Lung (tissue), 12 donors: ENCODE results near the gene SEMA5A. TPM values are rescaled to one million over a fixed set of nuclear protein-coding genes. Genes with fewer than 3 reads are reported as not detected.

ENCODE experiments used
- ATAC-seq: fragments of 200-7000 bp; cut with Tn5 transposase; one replicate; pipeline ENCODE4 v1.9.1; 2020; ENCODE audit warnings: moderate number of reproducible peaks; ENCODE audit not compliant: insufficient read depth, low FRiP score
- DNase-seq, 3 donors: peaks; one replicate each; pipeline ENCODE4 v3.0.0-alpha.2; 2013 to 2017
- H3K27ac ChIP-seq, 2 donors: one replicate each; pipeline ENCODE4 v1.5.1; 2013; ENCODE audit warnings: mild to moderate bottlenecking in 2 of 2, moderate library complexity in 2 of 2, control low read depth in 1 of 2, inconsistent platforms in 1 of 2, low read depth in 1 of 2, low read length in 1 of 2
- H3K27me3 ChIP-seq, 3 donors: one replicate each; pipeline ENCODE4 v1.5.1; 2013; ENCODE audit warnings: low read length in 2 of 3; ENCODE audit not compliant: control insufficient read depth in 3 of 3, insufficient read depth in 3 of 3
- H3K36me3 ChIP-seq, 4 donors: one replicate each; pipeline ENCODE4 v1.5.1; 2013; ENCODE audit warnings: low read length in 4 of 4, mild to moderate bottlenecking in 1 of 4, moderate library complexity in 1 of 4; ENCODE audit not compliant: control insufficient read depth in 4 of 4, insufficient read depth in 4 of 4
- H3K4me1 ChIP-seq, 5 donors: one replicate each; pipeline ENCODE4 v1.5.1; 2013; ENCODE audit warnings: low read length in 5 of 5, mild to moderate bottlenecking in 2 of 5, moderate library complexity in 1 of 5; ENCODE audit not compliant: control insufficient read depth in 5 of 5, insufficient read depth in 5 of 5
- H3K4me3 ChIP-seq: one replicate; pipeline ENCODE4 v1.5.1; 2013; ENCODE audit warnings: mild to moderate bottlenecking, control low read depth, moderate library complexity
- H3K9ac ChIP-seq, 2 donors: one replicate each; pipeline ENCODE4 v1.5.1; 2013; ENCODE audit warnings: low read length in 2 of 2, control low read depth in 1 of 2; ENCODE audit not compliant: insufficient read depth in 1 of 2
- H3K9me3 ChIP-seq, 4 donors: one replicate each; pipeline ENCODE4 v1.5.1; 2013; ENCODE audit warnings: low read length in 3 of 4, mild to moderate bottlenecking in 1 of 4, moderate library complexity in 1 of 4; ENCODE audit not compliant: control insufficient read depth in 4 of 4, insufficient read depth in 3 of 4
- WGBS, 2 donors: extraction: QIAGEN DNeasy Blood & Tissue Kit; methylation state at CpG; one replicate each; pipeline ENCODE4 v1.1.7; 2013; 5-methylcytosine and 5-hydroxymethylcytosine counted together
- polyA plus RNA-seq, 2 donors: library from polyadenylated mRNA; stranded (reverse); fragments of 200-250 nt; gene quantifications; one replicate each; pipeline ENCODE4 v1.2.1, GENCODE V29; 2013
- total RNA-seq, 2 donors: library from RNA; depleted of rRNA in 1 of 2; stranded (reverse); fragments of >200 nt in 1 of 2; gene quantifications; one replicate each; pipeline ENCODE4 v1.2.1, GENCODE V29; 2014 to 2021
- TF ChIP-seq, protein P1 (sequence below): IDR thresholded peaks from 2 replicates; pipeline ENCODE4 v1.5.1; 2012; ENCODE audit warnings: mild to moderate bottlenecking; ENCODE audit errors: control extremely low read depth, extremely low read depth
- donor health status: control.
- donor health status: control.
- donor health status: Bipolar disorder and iron deficiency.
- donor health status: healthy.
- donor health status: DM: yes; HTN: yes; CAD: no.

SEMA5A gene
- total and polyA plus RNA-seq, 4 donors = 3.1 to 44.9 (median 13.7) TPM

DNA sequence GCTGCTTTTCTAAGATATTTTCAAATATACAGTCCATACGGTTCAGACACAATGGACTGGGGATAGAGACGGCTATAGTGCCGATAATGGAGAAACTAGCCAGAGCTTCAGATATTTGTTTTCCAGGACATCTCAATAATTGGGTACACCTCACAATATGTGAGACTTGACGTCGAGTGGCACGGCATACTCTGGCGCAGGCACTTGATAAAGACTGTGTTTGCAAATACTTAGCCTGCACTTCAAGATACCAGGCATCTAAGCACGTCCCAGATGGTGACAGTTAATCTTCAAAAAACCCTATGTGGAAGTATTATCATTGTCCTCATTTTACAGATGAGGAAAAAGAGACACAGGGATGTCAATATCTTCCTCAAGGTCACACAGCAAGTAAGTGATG, 48.5 kb downstream of the SEMA5A start:
- Histone ChIP-seq H3K9ac (no peak overlapping the region), H3K27me3 (no peaks in the 10 kb centered on the region), H3K4me1 (peaks cover 0 to 11% (median 6%) of the 10 kb centered on the region in 5 donors), H3K27ac (no peak overlapping the region), H3K9me3 (peaks cover 0 to under 1% (median 0%) of the 10 kb centered on the region in 4 donors), H3K36me3 (no peaks in the 10 kb centered on the region), H3K4me3 (no peak overlapping the region)
- TF ChIP-seq, protein P1, sequence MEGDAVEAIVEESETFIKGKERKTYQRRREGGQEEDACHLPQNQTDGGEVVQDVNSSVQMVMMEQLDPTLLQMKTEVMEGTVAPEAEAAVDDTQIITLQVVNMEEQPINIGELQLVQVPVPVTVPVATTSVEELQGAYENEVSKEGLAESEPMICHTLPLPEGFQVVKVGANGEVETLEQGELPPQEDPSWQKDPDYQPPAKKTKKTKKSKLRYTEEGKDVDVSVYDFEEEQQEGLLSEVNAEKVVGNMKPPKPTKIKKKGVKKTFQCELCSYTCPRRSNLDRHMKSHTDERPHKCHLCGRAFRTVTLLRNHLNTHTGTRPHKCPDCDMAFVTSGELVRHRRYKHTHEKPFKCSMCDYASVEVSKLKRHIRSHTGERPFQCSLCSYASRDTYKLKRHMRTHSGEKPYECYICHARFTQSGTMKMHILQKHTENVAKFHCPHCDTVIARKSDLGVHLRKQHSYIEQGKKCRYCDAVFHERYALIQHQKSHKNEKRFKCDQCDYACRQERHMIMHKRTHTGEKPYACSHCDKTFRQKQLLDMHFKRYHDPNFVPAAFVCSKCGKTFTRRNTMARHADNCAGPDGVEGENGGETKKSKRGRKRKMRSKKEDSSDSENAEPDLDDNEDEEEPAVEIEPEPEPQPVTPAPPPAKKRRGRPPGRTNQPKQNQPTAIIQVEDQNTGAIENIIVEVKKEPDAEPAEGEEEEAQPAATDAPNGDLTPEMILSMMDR = no peak
- ATAC-seq = no peak
- DNase-seq = no peak
- 64 to 76% methylated on average over 8 of the region's 8 CpGs for WGBS, 2 donors

DNA sequence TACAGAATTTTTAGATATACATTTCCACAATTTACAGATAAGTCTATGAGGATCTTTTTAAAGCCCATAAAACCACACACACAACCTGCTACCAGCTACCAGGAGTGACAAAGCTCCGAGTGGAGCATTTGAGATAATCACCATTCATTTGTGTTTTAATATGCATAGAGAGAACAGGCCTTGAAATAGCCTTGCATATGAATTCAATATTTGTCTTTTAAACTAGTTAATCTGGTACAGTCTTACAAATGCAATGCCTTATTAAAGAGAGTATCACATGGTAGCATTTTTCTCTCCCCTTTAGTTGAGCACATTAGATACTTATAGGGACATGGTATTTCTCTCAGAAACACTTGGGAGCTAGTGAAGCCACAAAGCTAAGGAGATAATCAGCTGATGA, 49.1 kb downstream of the SEMA5A start:
- ATAC-seq (no peak), DNase-seq (no peak)
- H3K9me3 ChIP-seq = no peaks in the 10 kb centered on the region
- no peaks in the 10 kb centered on the region for H3K36me3 ChIP-seq
- peaks cover 0 to 6% (median 3%) of the 10 kb centered on the region in 5 donors for H3K4me1 ChIP-seq
- no peak overlapping the region for H3K9ac ChIP-seq
- TF ChIP-seq, protein P1 = no peak
- 71 to 83% methylated on average over 1 of the region's 1 CpG for WGBS, 2 donors
- no peak overlapping the region for H3K4me3 ChIP-seq
- no peaks in the 10 kb centered on the region for H3K27me3 ChIP-seq
- H3K27ac ChIP-seq = no peak overlapping the region

DNA sequence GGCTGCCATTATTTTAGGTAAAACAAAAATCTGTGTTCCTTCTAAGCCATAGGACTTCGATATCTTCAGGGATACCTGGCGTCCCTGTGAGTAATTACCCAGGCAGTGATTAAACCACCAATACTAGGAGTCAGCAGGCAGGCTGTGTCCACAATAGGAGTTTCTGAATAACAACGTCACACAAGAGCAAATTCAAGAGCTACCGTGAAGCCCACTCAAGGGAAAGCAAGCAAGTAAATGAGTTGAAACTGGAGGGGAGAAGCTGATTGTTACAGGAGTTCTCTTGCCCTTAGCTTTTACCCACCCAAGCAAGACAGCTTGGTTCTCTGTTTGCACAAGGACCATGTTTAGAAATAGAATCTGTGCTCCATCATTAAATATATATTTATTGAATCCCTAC, 50.8 kb downstream of the SEMA5A start:
- Histone ChIP-seq H3K27me3 (no peaks in the 10 kb centered on the region), H3K9ac (no peak overlapping the region), H3K27ac (no peak overlapping the region), H3K36me3 (no peaks in the 10 kb centered on the region), H3K4me1 (peaks cover 0 to 6% (median 0%) of the 10 kb centered on the region in 5 donors), H3K4me3 (no peak overlapping the region), H3K9me3 (no peaks in the 10 kb centered on the region)
- WGBS, 2 donors = 77 to 87% methylated on average over 4 of the region's 4 CpGs
- TF ChIP-seq, protein P1 = no peak
- peak in 1 of 3 donors; percentile 27 for DNase-seq
- no peak for ATAC-seq

DNA sequence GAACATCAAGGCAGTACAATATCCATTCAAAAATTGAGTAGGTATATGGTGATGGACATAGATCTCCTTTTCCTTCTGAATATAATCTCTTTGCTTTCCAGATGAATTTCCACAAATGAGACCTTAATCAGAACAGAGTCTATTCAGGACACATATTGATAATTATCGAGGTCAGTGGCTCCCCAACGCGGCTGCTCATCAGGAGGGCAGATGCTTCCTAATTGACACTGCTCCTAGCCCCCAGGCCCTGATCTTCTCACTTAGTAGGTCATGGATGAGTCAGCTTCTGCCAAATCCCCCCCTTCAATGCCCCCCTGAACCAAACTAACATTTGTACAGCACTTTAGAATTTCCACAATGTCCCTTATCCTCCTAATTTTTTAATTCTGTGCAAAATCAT, 51.6 kb downstream of the SEMA5A start:
- Histone ChIP-seq H3K36me3 (no peaks in the 10 kb centered on the region), H3K4me1 (peaks cover 0 to 6% (median 0%) of the 10 kb centered on the region in 5 donors), H3K9ac (no peak overlapping the region), H3K27ac (no peak overlapping the region), H3K9me3 (no peaks in the 10 kb centered on the region), H3K4me3 (no peak overlapping the region), H3K27me3 (no peaks in the 10 kb centered on the region)
- WGBS, 2 donors = 88 to 93% methylated on average over 3 of the region's 3 CpGs
- no peak for DNase-seq
- TF ChIP-seq, protein P1 = no peak
- ATAC-seq = no peak
